LNCaP clone FGC (cell line): ENCODE measurements around the gene CATSPER4.

ENCODE experiments used
- DNase-seq: peaks from one replicate; pipeline ENCODE4 v3.0.0-alpha.2; 2011; ENCODE audit warnings: low read depth
- H3K4me3 ChIP-seq: 2 replicates; pipeline ENCODE4 v1.5.1; 2011; ENCODE audit warnings: mild to moderate bottlenecking, low read depth, low read length, control low read depth
- CTCF ChIP-seq: IDR thresholded peaks from 2 replicates; pipeline ENCODE4 v1.5.1; 2012; ENCODE audit warnings: mild to moderate bottlenecking; ENCODE audit not compliant: control insufficient read depth, insufficient read depth; ENCODE audit errors: extremely low read depth

The CATSPER4 gene

GRCh38 chr1:26190373-26190987, at the start of gene CATSPER4:
TSS of gene CATSPER4 (plus strand) at chr1:26190602. CDS start at chr1:26190628, 26 bp downstream.
- TF ChIP-seq CTCF = no peak
- DNase-seq = no peak
- H3K4me3 ChIP-seq = no peak within 1 kb of the TSS

GRCh38 chr1:26142159-26142558, 48.2 kb upstream of the CATSPER4 start:
- TF ChIP-seq CTCF = no peak
- no peak for DNase-seq
- no peak overlapping the region for H3K4me3 ChIP-seq

- TF ChIP-seq CTCF = peak; percentile 50
- no peak overlapping the region for H3K4me3 ChIP-seq
- peak; percentile 18 for DNase-seq
These were observed 45.1 kb upstream of the CATSPER4 start for GRCh38 chr1:26145041-26145959.

- H3K4me3 ChIP-seq = no peak overlapping the region
- DNase-seq = no peak
- TF ChIP-seq CTCF = no peak
These were observed 44.5 kb upstream of the CATSPER4 start for GRCh38 chr1:26145960-26146294.

- H3K4me3 ChIP-seq = no peak overlapping the region
- no peak for TF ChIP-seq CTCF
- no peak for DNase-seq
These were observed 41.5 kb upstream of the CATSPER4 start for GRCh38 chr1:26148887-26149286.

GRCh38 chr1:26153966-26154532, 36.4 kb upstream of the CATSPER4 start:
- no peak for DNase-seq
- H3K4me3 ChIP-seq = no peak overlapping the region
- no peak for TF ChIP-seq CTCF
